ENCODE results near the gene TST. TPM values are rescaled to one million over a fixed set of nuclear protein-coding genes. Genes with fewer than 3 reads are reported as not detected.
A peak's percentile ranks its signal among the peaks of the same experiment; 100 is the strongest.

TST gene
- total and polyA plus RNA-seq, 9 of the 15 experiments (the other 6 are each of a cell fraction or from before 2014, with no cell fraction given) = 1.4 to 26.9 (median 12.4) TPM

GRCh38 chr22:37051391-37052385, 32.4 kb upstream of the TST start, which contains the start of gene KCTD17 (continued):
- 0 out of 2 replicates have a peak, but pooled peaks have one; percentile 19 for TF ChIP-seq GABPA (tag; conservative IDR thresholded peaks at IDR 0.05; ENCODE audit: low read depth)
- peak; percentile 85 for TF ChIP-seq HINFP (tag; conservative IDR thresholded peaks at IDR 0.05; ENCODE audit: low read depth)
- TF ChIP-seq ZNF41 (CRISPR knock-in tag; conservative IDR thresholded peaks at IDR 0.05) = no peak
- TF ChIP-seq CHD7 (IDR thresholded peaks at IDR 0.05; ENCODE audit: low read depth, low read length) = no peak
- TF ChIP-seq CTCFL (IDR thresholded peaks at IDR 0.05; ENCODE audit: borderline replicate concordance, insufficient read depth, low read depth, low read length, poor library complexity, severe bottlenecking) = peak; percentile 54
- peak; percentile 61 for TF ChIP-seq RFX1 (IDR thresholded peaks at IDR 0.05)
- TF ChIP-seq CXXC5 (CRISPR knock-in tag; IDR thresholded peaks at IDR 0.05) = peak; percentile 45
- TF ChIP-seq ZNF232 (CRISPR knock-in tag; IDR thresholded peaks at IDR 0.05) = no peak
- TF ChIP-seq GTF2B (IDR thresholded peaks at IDR 0.05; ENCODE audit: extremely low read depth, insufficient read length) = no peak

All from K562 (cell line).